RWPE1 (cell line): ENCODE results near the gene C2orf92.

Source experiments
- CTCF ChIA-PET: fragments of 350-600 bp; sonication (Branson Sonifier 250); formaldehyde crosslinking; extraction: SDS; loops from one replicate; lab custom pipeline; 2021; lab: Yijun Ruan, JAX
- POLR2A ChIA-PET: fragments of 400-600 bp; formaldehyde crosslinking; extraction: SDS; loops from one replicate; lab custom pipeline; 2020; ENCODE audit warnings: antibody characterized with exemption; ENCODE audit not compliant: low non-redundant PET; lab: Yijun Ruan, JAX
- DNase-seq: peaks from one replicate; pipeline ENCODE4 v3.0.0; 2012; ENCODE audit warnings: low spot score
- H3K27ac ChIP-seq: fragments of 450-650 bp; 2 replicates; pipeline ENCODE4 v1.5.1; 2017
- CTCF ChIP-seq: fragments of 450-650 bp; conservative IDR thresholded peaks from 2 replicates; pipeline ENCODE4 v1.5.1; 2017; ENCODE audit warnings: low read depth, mild to moderate bottlenecking

The C2orf92 gene

GRCh38 chr2:97698530-97698929 lies 29.0 kb downstream of the C2orf92 start:
- TF ChIP-seq CTCF, result no peak
- ChIA-PET POLR2A (interaction anchor here (0.5 kb wide), 1 partner anchor 33 kb away, joined by 3 read pairs; no protein-coding TSS in a partner anchor), CTCF (interaction anchor here (0.7 to 5.4 kb wide), 5 partner anchors 50 to 889 kb away, joined by 3 to 39 read pairs (median 7); no protein-coding TSS in a partner anchor)

GRCh38 chr2:97699765-97700444 lies 30.4 kb downstream of the C2orf92 start:
- CTCF ChIA-PET, result interaction anchor here (0.5 to 5.4 kb wide), 20 partner anchors 8 to 1025 kb away, joined by 3 to 39 read pairs (median 4); no protein-coding TSS in a partner anchor
- TF ChIP-seq CTCF, result peak; percentile 52
- POLR2A ChIA-PET, result no interaction called here
- H3K27ac ChIP-seq, result no peak overlapping the region
- peak; percentile 55 for DNase-seq

More at GRCh38 chr2:97698530-97698929, 29.0 kb downstream of the C2orf92 start:
- H3K27ac ChIP-seq, result no peak overlapping the region
- no peak for DNase-seq

- ChIA-PET POLR2A (no interaction called here), CTCF (interaction anchor here (0.7 to 0.9 kb wide), 2 partner anchors 57 to 686 kb away, joined by 3 to 5 read pairs; no protein-coding TSS in a partner anchor)
- no peak overlapping the region for H3K27ac ChIP-seq
- TF ChIP-seq CTCF, result no peak
- DNase-seq, result no peak
Measured at GRCh38 chr2:97701186-97701585, 31.7 kb downstream of the C2orf92 start.

- no peak for DNase-seq
- CTCF ChIA-PET, result interaction anchor here (0.7 kb wide), 2 partner anchors 22 to 58 kb away, joined by 3 read pairs; no protein-coding TSS in a partner anchor
- H3K27ac ChIP-seq, result no peak overlapping the region
- no peak for TF ChIP-seq CTCF
- POLR2A ChIA-PET, result no interaction called here
Measured at GRCh38 chr2:97701851-97702465, 32.4 kb downstream of the C2orf92 start.

GRCh38 chr2:97702731-97703470 lies 33.4 kb downstream of the C2orf92 start:
- no peak for DNase-seq
- CTCF ChIA-PET, result interaction anchor here (0.7 kb wide), 1 partner anchor 23 kb away, joined by 3 read pairs; no protein-coding TSS in a partner anchor
- no peak for TF ChIP-seq CTCF
- H3K27ac ChIP-seq, result no peak overlapping the region
- POLR2A ChIA-PET, result no interaction called here

GRCh38 chr2:97703741-97704140 lies 34.2 kb downstream of the C2orf92 start:
- no peak overlapping the region for H3K27ac ChIP-seq
- no peak for TF ChIP-seq CTCF
- ChIA-PET POLR2A (no interaction called here), CTCF (no interaction called here)
- DNase-seq, result no peak
